Measurements from ENCODE around the gene PRMT1. TPM values are rescaled to one million over a fixed set of nuclear protein-coding genes. Genes with fewer than 3 reads are reported as not detected.
"Not testable (repeated sequence)": the region's sequence is repeated elsewhere in the genome, so short reads cannot be mapped to it uniquely, and the experiment has no call there.

Gene PRMT1
- 177 TPM for total RNA-seq

DNA sequence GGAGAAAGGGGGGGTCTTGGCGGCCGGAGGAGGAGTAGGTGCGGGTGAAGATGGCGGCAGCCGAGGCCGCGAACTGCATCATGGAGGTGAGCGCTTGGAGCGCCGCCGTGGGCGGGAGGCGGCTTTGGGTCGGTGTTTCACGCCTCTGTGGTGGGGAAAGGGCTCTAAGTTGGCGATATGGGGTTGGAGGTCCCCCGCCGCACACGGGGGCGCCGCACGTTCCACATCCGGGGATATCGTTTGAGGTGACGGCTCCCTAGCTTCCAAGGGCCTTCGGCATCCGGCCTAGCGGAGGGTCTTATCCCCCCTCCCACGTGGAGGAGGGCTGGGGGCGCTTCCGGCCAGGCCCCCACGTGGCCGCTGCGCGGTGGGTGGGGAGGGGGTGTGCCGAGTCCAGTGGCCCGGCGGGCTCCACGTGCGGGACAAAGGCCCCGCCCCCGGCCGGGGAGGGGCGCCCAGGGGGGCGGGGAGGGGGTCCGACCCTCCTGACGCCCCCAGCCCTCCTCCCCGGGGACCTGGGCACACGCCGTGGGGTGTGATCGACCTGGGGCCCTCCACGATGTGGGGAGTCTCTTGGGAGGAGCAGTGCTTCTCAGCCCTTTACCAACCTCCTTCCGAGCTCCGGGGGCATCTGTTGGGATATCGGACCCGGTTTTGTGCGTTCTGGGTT lies at the start of gene PRMT1:
Gene PRMT1, plus strand, starts transcription at position 41 of the 670 bp plus-strand sequence. Its CDS starts 10 bp downstream, at position 51.
- no peak for DNase-seq

- no peak for DNase-seq
Observed at GRCh38 chr19:49629659-49630058, 47.4 kb upstream of the PRMT1 start.

DNA sequence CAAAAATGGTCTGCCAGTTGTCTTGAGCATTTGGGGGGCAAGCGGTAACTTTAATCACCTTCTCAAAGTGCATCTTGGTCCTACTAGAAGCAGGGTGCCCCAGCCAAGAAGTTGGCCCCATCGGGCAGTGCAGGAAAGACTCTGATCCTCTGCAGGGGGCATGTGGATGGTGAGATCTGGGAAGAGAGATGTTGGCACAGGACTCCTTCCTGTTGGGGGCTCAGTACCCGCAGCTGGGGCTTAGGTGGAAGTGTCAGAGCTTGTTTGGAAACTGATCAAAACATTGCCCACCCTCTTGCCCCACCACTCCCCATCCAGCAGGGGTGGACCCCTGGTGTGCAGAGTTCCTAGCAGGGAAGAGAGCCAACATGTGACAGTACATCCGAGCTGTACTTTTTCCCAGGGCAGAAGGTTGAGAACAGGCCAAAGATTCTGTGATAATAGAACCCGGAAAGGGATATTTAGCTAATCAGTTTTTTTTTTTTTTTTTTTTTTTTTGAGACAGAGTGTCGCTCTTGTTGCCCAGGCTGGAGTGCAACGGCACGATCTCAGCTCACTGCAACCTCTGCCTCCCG lies 46.0 kb upstream of the PRMT1 start:
- no peak for DNase-seq

DNA sequence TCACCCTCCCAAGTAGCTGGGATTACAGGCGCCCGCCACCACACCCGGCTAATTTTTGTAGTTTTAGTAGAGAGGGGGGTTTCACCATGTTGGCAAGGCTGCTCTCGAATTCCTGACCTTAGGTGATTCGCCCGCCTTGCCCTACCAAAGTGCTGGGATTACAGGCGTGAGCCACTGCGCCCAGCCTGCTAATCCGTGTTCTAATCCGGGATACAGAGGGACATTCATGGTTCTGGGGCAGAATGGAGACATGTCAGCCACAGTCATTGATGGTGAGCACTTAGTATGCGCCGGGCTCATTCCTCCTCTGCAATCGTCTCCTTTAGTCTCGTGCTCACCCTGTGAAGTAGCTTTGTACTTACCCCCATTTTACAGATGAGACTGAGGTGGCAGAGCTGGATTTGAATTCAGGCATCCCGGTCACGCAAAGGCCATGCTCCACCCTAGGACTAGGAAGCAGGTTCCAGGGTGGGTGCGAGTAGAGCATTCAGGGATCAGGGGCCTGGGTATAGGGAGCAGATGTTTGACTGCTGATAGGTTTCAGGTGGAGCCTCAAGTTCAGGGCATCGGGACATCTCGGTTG lies 45.4 kb upstream of the PRMT1 start:
- DNase-seq, result no peak

DNA sequence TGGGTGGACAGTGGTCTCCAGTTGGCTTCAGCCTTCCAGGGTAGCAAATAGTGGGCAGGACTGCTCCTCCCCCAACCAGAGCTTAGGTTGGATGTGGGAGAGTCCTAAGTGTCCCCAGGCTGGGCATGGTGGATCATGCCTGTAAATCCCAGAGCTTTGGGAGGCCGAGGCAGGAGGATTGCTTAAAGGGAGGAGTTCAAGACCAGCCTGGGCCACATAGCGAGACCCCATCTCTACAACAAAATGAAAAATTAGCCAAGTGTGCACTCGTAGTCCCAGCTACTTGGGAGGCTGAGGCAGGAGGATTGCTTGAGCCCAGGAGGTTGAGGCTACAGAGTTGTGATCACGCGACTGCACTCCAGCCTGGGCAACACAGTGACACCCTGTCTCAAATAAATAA lies 44.5 kb upstream of the PRMT1 start:
- DNase-seq, result no peak

- DNase-seq, result not testable (repeated sequence)
Observed at GRCh38 chr19:49633273-49633672, 43.8 kb upstream of the PRMT1 start.

DNA sequence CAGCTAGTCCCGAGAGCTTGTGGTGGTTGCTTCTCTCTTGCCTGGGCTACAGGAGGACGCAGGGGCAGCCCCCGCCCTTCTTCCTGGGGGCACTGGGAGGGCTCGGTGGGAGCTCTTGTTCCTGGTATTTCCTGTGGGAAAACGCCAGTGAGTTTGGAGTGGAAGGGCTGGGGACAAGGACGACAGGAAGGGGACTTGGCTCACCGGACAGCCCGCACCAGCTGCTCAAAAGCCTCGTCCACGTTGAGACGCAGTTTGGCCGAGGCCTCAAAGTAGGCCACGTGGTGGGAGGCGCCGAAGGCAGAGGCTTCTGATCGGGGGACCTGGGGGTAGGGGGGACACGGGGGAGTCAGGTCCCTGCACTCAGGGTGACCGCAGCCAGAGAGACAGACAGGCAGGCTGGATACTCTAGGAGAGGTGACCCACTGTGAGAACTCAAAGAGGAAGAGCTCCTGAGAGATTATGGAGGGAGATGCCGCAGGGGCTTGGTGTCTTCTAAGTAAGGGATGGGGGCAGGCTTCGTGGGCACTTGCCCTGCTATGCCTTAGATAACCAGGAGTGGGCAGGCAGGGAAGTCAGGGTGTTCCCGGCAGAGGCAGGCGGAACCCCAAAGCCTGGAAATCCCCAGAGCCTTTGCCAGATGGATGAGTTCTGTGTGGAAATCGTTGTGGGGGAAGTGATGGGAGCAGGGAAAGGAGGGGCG lies 41.4 kb upstream of the PRMT1 start:
- DNase-seq, result no peak

DNA sequence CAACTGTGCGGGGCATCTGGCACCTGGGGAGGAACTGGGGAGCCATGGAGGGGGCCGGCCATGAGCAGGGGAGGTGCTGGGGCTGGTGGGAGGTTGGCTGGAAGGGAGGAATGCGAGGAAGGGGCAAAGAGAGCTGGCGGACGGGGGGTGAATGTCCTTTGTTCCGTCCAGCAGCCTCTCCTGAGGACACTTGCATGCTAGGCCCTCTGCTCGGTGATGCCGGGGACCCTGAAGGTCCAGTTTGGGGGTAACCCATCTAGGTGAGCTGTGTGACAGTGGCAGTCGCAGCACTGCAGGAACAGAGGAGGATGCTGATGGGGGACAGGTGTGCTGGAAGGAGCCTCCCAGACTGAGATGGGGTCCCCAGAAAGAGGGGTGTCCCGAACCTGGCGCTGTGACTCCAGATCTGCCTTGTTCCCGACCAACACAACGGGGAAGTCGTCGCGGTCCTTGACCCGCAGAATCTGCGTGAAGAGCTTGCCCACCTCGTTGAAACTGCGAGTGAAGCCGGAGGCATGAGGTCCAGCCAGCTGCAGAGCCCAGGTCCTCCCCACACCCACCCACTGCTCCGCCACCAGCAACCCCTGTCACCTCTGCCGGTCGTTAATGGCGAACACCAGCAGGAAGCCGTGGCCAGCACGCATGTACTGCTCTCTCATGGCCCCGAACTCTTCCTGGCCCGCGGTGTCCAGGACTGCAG lies 40.7 kb upstream of the PRMT1 start:
- no peak for DNase-seq

DNA sequence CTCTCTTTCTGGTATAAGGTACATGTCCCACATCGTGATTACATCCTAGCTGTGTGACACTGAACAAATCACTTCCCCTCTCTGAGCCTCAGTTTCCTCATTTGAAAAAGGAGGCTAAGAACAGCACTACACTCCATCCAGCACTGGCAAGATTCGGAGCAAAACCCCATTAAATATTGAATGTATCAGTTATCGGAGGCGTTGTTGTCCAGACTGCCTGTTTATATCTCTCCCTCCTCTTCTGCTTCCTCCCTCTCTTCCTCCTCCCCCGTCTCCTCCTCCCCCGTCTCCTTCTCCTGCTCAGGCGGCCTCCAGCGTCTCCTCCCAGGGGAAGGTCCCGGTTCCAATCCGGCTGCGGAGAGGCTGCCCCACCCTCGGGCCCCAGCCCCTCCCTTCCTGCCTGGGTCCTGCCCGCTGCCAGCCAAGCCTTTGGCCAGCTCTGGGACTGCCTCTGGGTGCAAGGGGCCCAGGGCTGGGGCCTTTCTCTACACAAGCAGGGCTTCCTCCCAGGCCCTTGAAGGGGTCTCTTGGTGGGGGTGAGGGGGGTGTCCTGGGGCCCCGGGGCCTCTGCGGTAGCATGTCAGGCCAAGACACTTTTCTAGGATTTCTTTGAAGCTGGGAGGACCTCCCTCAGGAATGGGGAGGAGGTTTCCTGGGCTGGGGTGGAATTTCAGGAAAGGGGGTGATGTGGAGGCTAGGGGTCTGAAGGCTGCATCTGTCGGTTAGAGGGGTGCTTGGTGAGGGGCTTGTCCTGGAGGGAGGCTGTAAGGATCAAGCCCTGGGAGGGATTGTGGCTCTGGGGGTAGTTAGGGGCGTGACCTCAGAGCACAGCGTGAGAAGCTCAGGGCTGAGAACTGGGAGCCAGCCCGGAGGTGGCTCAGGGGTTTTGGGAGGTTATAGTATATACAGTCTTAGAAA lies 39.0 kb upstream of the PRMT1 start:
- DNase-seq, result no peak

DNA sequence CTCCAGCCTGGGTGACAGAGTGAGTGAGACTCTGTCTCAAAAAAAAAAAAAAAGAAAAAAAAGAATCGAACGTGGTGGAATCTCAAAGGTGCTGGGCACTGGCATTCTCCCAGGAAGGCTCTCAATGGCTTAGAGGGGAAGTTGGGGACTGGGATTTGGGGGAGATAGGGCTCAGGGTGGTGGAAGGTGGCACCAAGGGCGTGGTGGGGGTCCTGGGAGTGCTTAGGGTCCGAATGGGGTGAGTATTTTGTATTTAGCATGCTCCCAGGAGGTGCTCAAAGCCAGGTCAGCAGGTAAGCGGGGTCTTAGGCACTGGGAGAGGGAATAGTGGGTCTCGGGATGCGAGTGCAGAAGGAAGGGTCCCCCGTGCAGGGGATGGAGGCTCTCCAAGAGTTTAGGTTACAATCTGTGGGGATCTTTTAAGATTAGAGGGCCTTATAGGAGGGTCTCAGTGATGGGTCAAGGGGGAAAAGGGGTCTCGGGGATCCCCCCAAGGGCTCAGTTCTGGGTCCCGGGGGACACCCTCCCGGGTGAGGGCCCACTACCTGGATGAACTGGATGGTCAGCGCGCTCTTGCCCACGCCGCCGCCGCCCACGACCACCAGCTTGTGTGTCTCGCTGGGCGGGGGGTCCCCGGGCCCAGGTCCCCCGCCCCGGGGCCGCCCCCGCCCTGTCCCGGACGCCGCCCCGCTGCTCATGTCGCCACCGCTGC lies 37.5 kb upstream of the PRMT1 start:
- DNase-seq, result no peak

GRCh38 chr19:49640113-49640898 lies 36.8 kb upstream of the PRMT1 start, which contains the start of gene RRAS:
Gene RRAS (minus strand): TSS chr19:49640143. CDS start chr19:49640098, 45 bp downstream.
- peak; percentile 99 for DNase-seq

DNA sequence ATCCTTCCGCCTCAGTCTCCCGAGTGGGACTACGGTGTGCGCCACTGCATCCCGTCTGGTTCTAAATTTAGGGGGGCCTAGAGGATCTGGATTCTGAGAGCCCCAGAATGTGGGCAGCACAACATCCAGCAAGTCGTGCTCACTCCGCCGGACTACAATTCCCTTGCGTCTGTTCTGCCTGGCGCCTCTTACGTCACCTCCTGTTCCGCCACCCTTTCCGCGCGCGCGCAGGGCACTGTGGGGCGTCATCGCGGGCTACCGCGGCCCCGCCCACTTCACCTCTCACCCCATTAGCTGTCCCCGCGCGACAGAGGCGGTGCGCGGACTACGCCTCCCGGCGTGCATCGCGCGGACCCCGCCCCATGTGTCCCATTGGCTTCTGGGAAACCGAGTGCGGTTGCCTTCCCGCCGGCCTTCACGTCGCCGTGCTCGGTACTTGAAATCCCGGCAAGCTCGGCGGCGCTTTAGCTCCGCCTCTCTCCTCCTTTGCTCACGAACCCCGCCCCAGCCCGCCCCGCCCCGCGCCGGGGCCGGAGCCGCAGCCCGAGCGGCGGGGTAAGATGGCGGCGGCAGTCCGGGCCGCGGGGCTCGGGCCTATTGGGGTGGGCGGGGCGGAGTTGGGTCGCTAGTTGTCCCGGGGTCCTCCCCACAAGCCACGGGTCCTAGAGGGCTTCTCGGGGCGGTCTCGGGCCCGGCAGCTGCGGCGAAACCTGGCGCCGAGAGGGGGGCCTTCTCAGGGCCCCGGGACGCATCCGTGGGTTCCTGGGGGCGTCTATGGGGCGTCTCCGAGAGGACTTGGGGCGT lies 35.2 kb upstream of the PRMT1 start, which contains the start of gene SCAF1:
Gene SCAF1, plus strand, starts transcription at position 522 of the 804 bp plus-strand sequence. CDS start 2,818 bp downstream, outside the sequence.
- DNase-seq, result peak; percentile 99

GRCh38 chr19:49642492-49643035 lies 34.5 kb upstream of the PRMT1 start:
- DNase-seq, result no peak

- no peak for DNase-seq
Observed at GRCh38 chr19:49643466-49643865, 33.6 kb upstream of the PRMT1 start.

DNA sequence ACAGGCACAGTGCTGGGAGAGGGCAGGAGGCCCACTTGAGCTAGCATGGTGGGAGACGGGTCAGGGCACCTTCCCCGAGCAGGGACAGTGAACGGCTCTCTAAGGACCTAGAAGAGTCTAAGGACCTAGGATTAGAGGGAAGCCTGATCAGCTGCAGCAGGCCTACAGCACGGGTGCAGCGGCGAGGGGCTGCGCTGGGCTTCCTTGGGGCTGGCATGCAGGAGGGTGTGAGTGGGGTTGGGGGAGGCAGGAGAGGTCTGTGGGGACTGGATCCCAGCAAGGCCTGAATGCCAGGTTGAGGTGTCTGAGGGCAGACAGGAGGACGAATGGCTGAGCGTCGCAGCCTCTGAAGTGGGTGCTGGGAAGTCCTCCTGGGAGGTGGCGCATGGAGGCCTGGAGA lies 31.5 kb upstream of the PRMT1 start:
- no peak for DNase-seq

DNA sequence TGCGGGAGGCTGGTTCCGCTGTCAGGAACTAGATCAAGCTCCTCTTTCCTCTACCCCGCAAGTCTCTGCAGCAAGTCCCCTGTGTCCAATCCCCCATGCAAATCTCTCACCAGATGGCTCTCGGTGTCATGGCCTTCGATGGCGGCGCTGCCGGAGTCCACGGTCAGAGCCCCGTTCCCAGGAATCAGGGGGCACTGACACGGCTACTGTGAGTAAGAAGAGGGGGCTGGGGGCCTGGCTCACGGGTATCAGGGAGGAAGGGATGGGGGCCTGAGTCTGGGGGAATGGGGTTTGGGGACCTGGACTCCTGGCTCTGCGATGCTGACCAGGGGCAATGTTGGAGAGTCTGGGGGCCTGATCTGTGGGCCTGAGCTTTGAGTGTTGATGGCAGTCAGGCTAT lies 31.1 kb upstream of the PRMT1 start:
- DNase-seq, result no peak

DNA sequence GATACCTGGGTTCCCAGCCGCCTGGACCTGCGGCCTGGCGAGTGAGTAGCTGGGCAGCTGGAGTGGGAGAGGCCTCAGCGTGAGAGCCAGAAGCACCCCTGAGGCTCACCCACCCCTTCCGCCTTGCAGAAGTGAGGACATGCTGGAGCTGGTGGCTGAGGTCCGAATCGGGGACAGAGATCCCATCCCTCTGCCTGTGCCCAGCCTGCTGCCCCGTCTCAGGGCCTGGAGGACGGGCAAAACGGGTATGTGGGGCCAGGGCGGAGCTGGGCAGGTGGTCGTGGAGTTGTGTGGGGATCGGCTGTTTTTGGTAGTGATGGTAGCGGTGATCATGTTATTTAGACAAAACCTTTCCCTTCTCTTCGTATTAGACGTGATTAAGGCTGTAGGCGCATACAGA lies 30.5 kb upstream of the PRMT1 start:
- no peak for DNase-seq

GRCh38 chr19:49651029-49651819 lies 25.8 kb upstream of the PRMT1 start:
- no peak for DNase-seq
